Ascending aorta (tissue), 2 donors: Measurements from ENCODE around the gene KRCC1. TPM values are rescaled to one million over a fixed set of nuclear protein-coding genes. Genes with fewer than 3 reads are reported as not detected.

Experiments
- DNase-seq, 2 donors: peaks; one replicate each; pipeline ENCODE4 v3.0.0-alpha.2; 2019; ENCODE audit warnings: low spot score in 2 of 2
- H3K27ac ChIP-seq, 2 donors: fragments of 200-600 bp; sonication (generic); one replicate each; pipeline ENCODE4 v1.5.1; 2016 to 2017; ENCODE audit warnings: mild to moderate bottlenecking in 1 of 2
- H3K27me3 ChIP-seq: fragments of 200-600 bp; sonication (generic); one replicate; pipeline ENCODE4 v1.5.1; 2017
- H3K36me3 ChIP-seq, 2 donors: fragments of 200-600 bp; sonication (generic); one replicate each; pipeline ENCODE4 v1.5.1; 2016
- H3K4me1 ChIP-seq, 2 donors: fragments of 200-600 bp; sonication (generic); one replicate each; pipeline ENCODE4 v1.5.1; 2016 to 2017; ENCODE audit warnings: mild to moderate bottlenecking in 1 of 2
- H3K4me3 ChIP-seq, 2 donors: fragments of 200-600 bp; sonication (generic); one replicate each; pipeline ENCODE4 v1.5.1; 2016 to 2017; ENCODE audit warnings: mild to moderate bottlenecking in 1 of 2
- H3K9me3 ChIP-seq, 2 donors: fragments of 200-600 bp; sonication (generic); one replicate each; pipeline ENCODE4 v1.5.1; 2016
- intact Hi-C: fragments of 100-400 bp; cut with DNase I; formaldehyde crosslinking; loops from one replicate; pipeline ENCODE4 v1.15.1; 2023
- total RNA-seq: library from RNA; depleted of rRNA; stranded (reverse); fragments of >200 nt; gene quantifications from one replicate; pipeline ENCODE4 v1.1.0, GENCODE V29; 2016
- TF ChIP-seq, protein P1 (sequence below), 3 experiments: fragments of 200-600 bp in 2 of 3; fragments of 450-650 bp in 1 of 3; sonication (generic) in 2 of 3; IDR thresholded peaks; one replicate each; pipeline ENCODE4 v1.5.1; 2016 to 2019; ENCODE audit warnings: antibody characterized with exemption in 3 of 3, mild to moderate bottlenecking in 1 of 3, moderate library complexity in 1 of 3

KRCC1 gene
- total RNA-seq, 1 donor from 2014 or later, result 3.1 TPM

DNA sequence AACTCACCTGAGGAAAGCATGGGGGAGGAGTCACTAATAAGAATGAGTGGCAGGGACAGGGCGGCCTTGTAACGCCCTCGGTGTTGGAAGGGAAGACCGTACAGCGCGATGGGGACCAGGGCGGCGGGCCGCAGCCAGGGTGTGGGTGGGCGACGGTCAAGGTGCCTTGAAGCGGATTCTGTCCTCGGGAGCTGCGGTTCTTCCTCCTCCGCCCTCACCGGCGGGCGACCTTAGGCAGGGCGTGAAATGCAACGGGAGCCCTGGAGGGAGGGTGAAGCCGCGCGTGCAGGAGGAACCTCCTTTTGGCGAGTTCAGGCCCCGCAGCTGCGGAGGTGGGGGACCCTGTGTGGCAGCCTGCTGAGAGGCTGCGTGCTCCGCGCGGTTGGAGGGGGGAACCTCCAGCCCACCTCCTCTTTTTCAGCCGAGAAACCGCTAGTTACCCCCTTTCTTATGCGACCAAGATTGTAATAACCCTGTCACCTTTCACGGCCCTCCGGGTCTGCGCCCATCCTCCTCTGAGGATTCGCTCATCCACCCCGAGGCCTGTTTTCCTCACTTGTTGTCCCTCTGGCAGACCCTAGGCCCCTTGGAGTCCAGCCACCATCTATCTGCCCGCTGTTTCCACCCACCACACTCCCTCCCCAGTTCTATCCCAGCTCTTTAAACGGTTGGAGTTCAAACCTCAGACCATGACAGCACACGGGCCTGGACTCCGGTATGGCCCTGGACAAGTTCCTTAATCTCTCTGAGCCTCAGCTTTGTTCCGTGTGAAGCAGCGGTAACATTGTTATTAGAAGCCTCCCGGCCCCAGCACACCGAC is 38.4 kb downstream of the KRCC1 start:
- peak overlapping the region; percentile 2 to 46 for H3K27ac ChIP-seq
- TF ChIP-seq, protein P1, sequence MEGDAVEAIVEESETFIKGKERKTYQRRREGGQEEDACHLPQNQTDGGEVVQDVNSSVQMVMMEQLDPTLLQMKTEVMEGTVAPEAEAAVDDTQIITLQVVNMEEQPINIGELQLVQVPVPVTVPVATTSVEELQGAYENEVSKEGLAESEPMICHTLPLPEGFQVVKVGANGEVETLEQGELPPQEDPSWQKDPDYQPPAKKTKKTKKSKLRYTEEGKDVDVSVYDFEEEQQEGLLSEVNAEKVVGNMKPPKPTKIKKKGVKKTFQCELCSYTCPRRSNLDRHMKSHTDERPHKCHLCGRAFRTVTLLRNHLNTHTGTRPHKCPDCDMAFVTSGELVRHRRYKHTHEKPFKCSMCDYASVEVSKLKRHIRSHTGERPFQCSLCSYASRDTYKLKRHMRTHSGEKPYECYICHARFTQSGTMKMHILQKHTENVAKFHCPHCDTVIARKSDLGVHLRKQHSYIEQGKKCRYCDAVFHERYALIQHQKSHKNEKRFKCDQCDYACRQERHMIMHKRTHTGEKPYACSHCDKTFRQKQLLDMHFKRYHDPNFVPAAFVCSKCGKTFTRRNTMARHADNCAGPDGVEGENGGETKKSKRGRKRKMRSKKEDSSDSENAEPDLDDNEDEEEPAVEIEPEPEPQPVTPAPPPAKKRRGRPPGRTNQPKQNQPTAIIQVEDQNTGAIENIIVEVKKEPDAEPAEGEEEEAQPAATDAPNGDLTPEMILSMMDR (IDR thresholded peaks at IDR 0.05), result no peak
- no peaks in the 10 kb centered on the region for H3K36me3 ChIP-seq
- H3K27me3 ChIP-seq, result no peaks in the 10 kb centered on the region
- intact Hi-C loops, result loop anchor here (1.0 kb wide), 1 partner anchor 38 kb away; the partner anchor contains the start of gene KRCC1
- peak in 1 of 2 donors; percentile 70 for DNase-seq
- H3K4me3 ChIP-seq, result peak overlapping the region; percentile 59 to 68
- H3K9me3 ChIP-seq, result no peaks in the 10 kb centered on the region
- no peaks in the 10 kb centered on the region for H3K4me1 ChIP-seq

- Histone ChIP-seq H3K36me3 (no peaks in the 10 kb centered on the region), H3K9me3 (no peaks in the 10 kb centered on the region), H3K27ac (peak within 1 kb of the TSS; percentile 2 to 46), H3K27me3 (no peaks in the 10 kb centered on the region), H3K4me1 (no peaks in the 10 kb centered on the region), H3K4me3 (peak within 1 kb of the TSS; percentile 59 to 68)
- TF ChIP-seq, protein P1 (IDR thresholded peaks at IDR 0.05), result no peak
- intact Hi-C loops, result loop anchor here (1.0 kb wide), 1 partner anchor 39 kb away; the partner anchor contains the start of gene KRCC1
- peak in 1 of 2 donors; percentile 84 for DNase-seq
Observed at GRCh38 chr2:88016086-88016959, 39.3 kb downstream of the KRCC1 start, which contains the start of gene RNU2-63P. Gene RNU2-63P, minus strand, starts transcription at chr2:88016547.

DNA sequence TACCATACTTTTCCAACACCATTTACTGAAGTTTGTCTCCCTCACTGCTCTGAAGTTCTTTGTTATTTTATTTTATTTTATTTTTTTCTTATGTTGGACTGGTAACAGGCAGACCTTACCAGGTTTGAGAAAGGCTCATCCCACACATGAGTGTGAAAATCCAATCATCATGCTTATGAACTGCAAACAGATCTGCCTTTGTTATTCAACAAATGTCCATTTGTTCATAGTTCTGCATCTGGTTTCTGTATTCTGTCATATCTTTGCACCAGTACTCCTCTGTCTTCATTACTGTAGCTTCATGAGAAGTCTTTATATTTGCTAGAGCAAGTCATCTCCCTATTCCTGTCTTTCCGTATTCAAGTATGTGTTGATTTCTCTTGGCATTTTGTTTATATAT is 44.6 kb downstream of the KRCC1 start:
- no peaks in the 10 kb centered on the region for H3K27me3 ChIP-seq
- no peaks in the 10 kb centered on the region for H3K9me3 ChIP-seq
- no peak overlapping the region for H3K27ac ChIP-seq
- H3K4me3 ChIP-seq, result no peak overlapping the region
- DNase-seq, result no peak
- H3K4me1 ChIP-seq, result no peaks in the 10 kb centered on the region
- no peaks in the 10 kb centered on the region for H3K36me3 ChIP-seq
- TF ChIP-seq, protein P1 (IDR thresholded peaks at IDR 0.05), result no peak
- intact Hi-C loops, result no loop called here

DNA sequence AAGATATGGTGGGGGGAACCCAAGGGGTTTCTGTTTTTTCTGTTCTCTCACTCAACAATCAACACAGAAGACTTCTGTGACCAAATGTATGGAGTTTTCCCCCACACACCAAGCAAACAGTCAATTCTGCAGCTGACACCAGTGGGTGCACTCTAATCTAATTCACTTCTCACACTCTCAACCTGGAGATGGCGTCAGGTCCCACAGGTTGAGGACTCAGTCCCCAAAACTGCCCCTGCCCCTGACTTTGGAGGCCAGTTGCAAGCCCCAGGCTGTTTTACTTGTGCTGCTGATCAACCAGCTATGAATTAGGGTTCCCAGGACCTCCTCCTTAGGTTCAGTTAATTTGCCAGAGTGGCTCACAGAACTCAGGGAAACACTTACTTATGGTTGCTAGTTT is 45.4 kb downstream of the KRCC1 start:
- Histone ChIP-seq H3K4me1 (no peaks in the 10 kb centered on the region), H3K9me3 (no peaks in the 10 kb centered on the region), H3K27me3 (no peaks in the 10 kb centered on the region), H3K4me3 (no peak overlapping the region), H3K36me3 (no peaks in the 10 kb centered on the region), H3K27ac (no peak overlapping the region)
- DNase-seq, result no peak
- intact Hi-C loops, result no loop called here
- TF ChIP-seq, protein P1 (IDR thresholded peaks at IDR 0.05), result no peak

DNA sequence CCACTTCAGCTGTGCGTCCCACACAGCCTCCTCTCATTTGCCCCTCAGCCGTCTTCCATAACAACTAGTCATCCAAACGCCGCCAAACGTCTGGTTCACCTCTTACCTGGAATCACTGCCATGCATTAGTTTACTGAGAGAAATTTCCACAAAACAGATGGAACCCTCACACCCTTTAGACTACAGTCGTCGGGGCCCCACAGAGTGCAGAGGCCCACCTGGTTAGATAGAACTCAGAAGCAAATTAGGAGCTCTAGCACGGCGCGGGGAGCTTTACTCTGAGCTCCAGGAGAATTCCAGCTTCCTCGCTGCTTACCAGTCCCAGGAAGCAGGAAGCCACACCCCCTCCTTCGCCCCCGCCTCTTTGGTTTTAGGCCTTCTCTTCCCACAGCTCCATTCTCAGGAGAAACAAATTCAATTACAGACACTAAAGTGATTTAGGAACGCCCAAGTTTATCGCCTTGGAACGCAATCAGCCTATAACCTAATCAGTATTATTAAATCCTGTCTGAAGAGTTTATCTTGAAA is 48.6 kb downstream of the KRCC1 start:
- no peak for DNase-seq
- intact Hi-C loops, result loop anchor here (10.0 kb wide), 1 partner anchor 158 kb away; no protein-coding TSS in a partner anchor
- Histone ChIP-seq H3K36me3 (no peaks in the 10 kb centered on the region), H3K4me3 (no peak overlapping the region), H3K27ac (no peak overlapping the region), H3K9me3 (no peaks in the 10 kb centered on the region), H3K27me3 (no peaks in the 10 kb centered on the region), H3K4me1 (no peaks in the 10 kb centered on the region)
- TF ChIP-seq, protein P1 (IDR thresholded peaks at IDR 0.05), result no peak
